ENCODE measurements around the gene HINT3.

HINT3 gene

GRCh38 chr6:125988280-125988679, 31.7 kb downstream of the HINT3 start:
- TF ChIP-seq SP1 (IDR thresholded peaks at IDR 0.05) (no peak), NFRKB (IDR thresholded peaks at IDR 0.05) (no peak), FOXM1 (IDR thresholded peaks at IDR 0.05; ENCODE audit: borderline replicate concordance) (no peak), ELF4 (IDR thresholded peaks at IDR 0.05) (no peak), PKNOX1 (IDR thresholded peaks at IDR 0.05) (no peak), HDGF (IDR thresholded peaks at IDR 0.05; ENCODE audit: borderline replicate concordance) (no peak), CTBP1 (IDR thresholded peaks at IDR 0.05; ENCODE audit: borderline replicate concordance) (no peak), FOXK2 (IDR thresholded peaks at IDR 0.05) (no peak), ARNT (IDR thresholded peaks at IDR 0.05) (no peak), BHLHE40 (IDR thresholded peaks at IDR 0.05; ENCODE audit: borderline replicate concordance) (no peak), TARDBP (IDR thresholded peaks at IDR 0.05) (no peak), LEF1 (IDR thresholded peaks at IDR 0.05; ENCODE audit: borderline replicate concordance) (no peak), FOXA1 (IDR thresholded peaks at IDR 0.05) (no peak), SUZ12 (IDR thresholded peaks at IDR 0.05) (no peak), L3MBTL2 (conservative IDR thresholded peaks at IDR 0.05) (no peak), ZNF384 (IDR thresholded peaks at IDR 0.05) (no peak)
- CTCF ChIA-PET = no interaction called here
- no peak for DNase-seq (ENCODE audit: extremely low spot score)
- POLR2A ChIA-PET = interaction anchor here (1.3 kb wide), 1 partner anchor 69 kb away, joined by 4 read pairs; no protein-coding TSS in a partner anchor

GRCh38 chr6:125989631-125990030, 33.1 kb downstream of the HINT3 start:
- TF ChIP-seq L3MBTL2 (conservative IDR thresholded peaks at IDR 0.05) (no peak), FOXK2 (IDR thresholded peaks at IDR 0.05) (no peak), SUZ12 (IDR thresholded peaks at IDR 0.05) (no peak), NFRKB (IDR thresholded peaks at IDR 0.05) (no peak), ARNT (IDR thresholded peaks at IDR 0.05) (no peak), SP1 (IDR thresholded peaks at IDR 0.05) (no peak), PKNOX1 (IDR thresholded peaks at IDR 0.05) (no peak), TARDBP (IDR thresholded peaks at IDR 0.05) (no peak), LEF1 (IDR thresholded peaks at IDR 0.05; ENCODE audit: borderline replicate concordance) (no peak), FOXA1 (IDR thresholded peaks at IDR 0.05) (no peak), FOXM1 (IDR thresholded peaks at IDR 0.05; ENCODE audit: borderline replicate concordance) (no peak), ELF4 (IDR thresholded peaks at IDR 0.05) (no peak), BHLHE40 (IDR thresholded peaks at IDR 0.05; ENCODE audit: borderline replicate concordance) (no peak), CTBP1 (IDR thresholded peaks at IDR 0.05; ENCODE audit: borderline replicate concordance) (no peak), ZNF384 (IDR thresholded peaks at IDR 0.05) (no peak), HDGF (IDR thresholded peaks at IDR 0.05; ENCODE audit: borderline replicate concordance) (no peak)
- POLR2A ChIA-PET = no interaction called here
- DNase-seq (ENCODE audit: extremely low spot score) = no peak
- CTCF ChIA-PET = no interaction called here

- ChIA-PET POLR2A (no interaction called here), CTCF (interaction anchor here (0.6 kb wide), 1 partner anchor 134 kb away, joined by 3 read pairs; no protein-coding TSS in a partner anchor)
- no peak for TF ChIP-seq ZNF384 (IDR thresholded peaks at IDR 0.05)
- TF ChIP-seq SP1 (IDR thresholded peaks at IDR 0.05) = no peak
- no peak for TF ChIP-seq L3MBTL2 (conservative IDR thresholded peaks at IDR 0.05)
- TF ChIP-seq PKNOX1 (IDR thresholded peaks at IDR 0.05) = no peak
- no peak for TF ChIP-seq FOXK2 (IDR thresholded peaks at IDR 0.05)
- no peak for TF ChIP-seq FOXM1 (IDR thresholded peaks at IDR 0.05; ENCODE audit: borderline replicate concordance)
- TF ChIP-seq HDGF (IDR thresholded peaks at IDR 0.05; ENCODE audit: borderline replicate concordance) = no peak
- no peak for TF ChIP-seq SUZ12 (IDR thresholded peaks at IDR 0.05)
- no peak for TF ChIP-seq TARDBP (IDR thresholded peaks at IDR 0.05)
- no peak for TF ChIP-seq FOXA1 (IDR thresholded peaks at IDR 0.05)
- TF ChIP-seq LEF1 (IDR thresholded peaks at IDR 0.05; ENCODE audit: borderline replicate concordance) = no peak
- TF ChIP-seq NFRKB (IDR thresholded peaks at IDR 0.05) = no peak
- no peak for TF ChIP-seq CTBP1 (IDR thresholded peaks at IDR 0.05; ENCODE audit: borderline replicate concordance)
- no peak for TF ChIP-seq BHLHE40 (IDR thresholded peaks at IDR 0.05; ENCODE audit: borderline replicate concordance)
- no peak for TF ChIP-seq ELF4 (IDR thresholded peaks at IDR 0.05)
- TF ChIP-seq ARNT (IDR thresholded peaks at IDR 0.05) = no peak
- no peak for DNase-seq (ENCODE audit: extremely low spot score)
Measured at GRCh38 chr6:125991653-125992052, 35.1 kb downstream of the HINT3 start.

GRCh38 chr6:125994670-125995488, 38.3 kb downstream of the HINT3 start:
- no peak for DNase-seq (ENCODE audit: extremely low spot score)
- ChIA-PET POLR2A (interaction anchor here (2.0 kb wide), 1 partner anchor 8 kb away, joined by 26 read pairs; the partner anchor contains the start of gene TRMT11), CTCF (interaction anchor here (0.7 to 2.6 kb wide), 10 partner anchors 9 to 691 kb away, joined by 3 to 17 read pairs (median 4); partner anchors contain the start of genes NCOA7 and TRMT11)
- no peak for TF ChIP-seq L3MBTL2 (conservative IDR thresholded peaks at IDR 0.05)
- TF ChIP-seq FOXM1 (IDR thresholded peaks at IDR 0.05; ENCODE audit: borderline replicate concordance) = no peak
- no peak for TF ChIP-seq CTBP1 (IDR thresholded peaks at IDR 0.05; ENCODE audit: borderline replicate concordance)
- TF ChIP-seq BHLHE40 (IDR thresholded peaks at IDR 0.05; ENCODE audit: borderline replicate concordance) = no peak
- no peak for TF ChIP-seq FOXA1 (IDR thresholded peaks at IDR 0.05)
- TF ChIP-seq ARNT (IDR thresholded peaks at IDR 0.05) = no peak
- no peak for TF ChIP-seq FOXK2 (IDR thresholded peaks at IDR 0.05)
- no peak for TF ChIP-seq ZNF384 (IDR thresholded peaks at IDR 0.05)
- TF ChIP-seq TARDBP (IDR thresholded peaks at IDR 0.05) = no peak
- no peak for TF ChIP-seq SP1 (IDR thresholded peaks at IDR 0.05)
- TF ChIP-seq NFRKB (IDR thresholded peaks at IDR 0.05) = no peak
- TF ChIP-seq LEF1 (IDR thresholded peaks at IDR 0.05; ENCODE audit: borderline replicate concordance) = no peak

GRCh38 chr6:125995972-125996580, 39.5 kb downstream of the HINT3 start:
- no peak for TF ChIP-seq ARNT (IDR thresholded peaks at IDR 0.05)
- ChIA-PET CTCF (interaction anchor here (0.6 to 2.6 kb wide), 8 partner anchors 8 to 206 kb away, joined by 3 to 17 read pairs (median 4); partner anchors contain the start of genes NCOA7 and TRMT11), POLR2A (interaction anchor here (2.0 kb wide), 1 partner anchor 10 kb away, joined by 26 read pairs; the partner anchor contains the start of gene TRMT11)
- DNase-seq (ENCODE audit: extremely low spot score) = peak; percentile 81

Data from HEK293T (cell line).